Uterus (tissue), 2 donors: Measurements from ENCODE around the gene CR1L.

Experiments
- CTCF ChIP-seq, 4 experiments: fragments of 200-600 bp in 2 of 4; fragments of 450-650 bp in 2 of 4; sonication (generic) in 2 of 4; IDR thresholded peaks; one replicate each; pipeline ENCODE4 v1.5.1; 2016 to 2019; ENCODE audit warnings: antibody characterized with exemption in 4 of 4, mild to moderate bottlenecking in 2 of 4, moderate library complexity in 1 of 4
- POLR2A ChIP-seq, 2 donors: fragments of 450-650 bp; IDR thresholded peaks; one replicate each; pipeline ENCODE4 v1.6.1; 2016; ENCODE audit warnings: antibody characterized with exemption in 2 of 2, mild to moderate bottlenecking in 1 of 2, moderate library complexity in 1 of 2

DNA sequence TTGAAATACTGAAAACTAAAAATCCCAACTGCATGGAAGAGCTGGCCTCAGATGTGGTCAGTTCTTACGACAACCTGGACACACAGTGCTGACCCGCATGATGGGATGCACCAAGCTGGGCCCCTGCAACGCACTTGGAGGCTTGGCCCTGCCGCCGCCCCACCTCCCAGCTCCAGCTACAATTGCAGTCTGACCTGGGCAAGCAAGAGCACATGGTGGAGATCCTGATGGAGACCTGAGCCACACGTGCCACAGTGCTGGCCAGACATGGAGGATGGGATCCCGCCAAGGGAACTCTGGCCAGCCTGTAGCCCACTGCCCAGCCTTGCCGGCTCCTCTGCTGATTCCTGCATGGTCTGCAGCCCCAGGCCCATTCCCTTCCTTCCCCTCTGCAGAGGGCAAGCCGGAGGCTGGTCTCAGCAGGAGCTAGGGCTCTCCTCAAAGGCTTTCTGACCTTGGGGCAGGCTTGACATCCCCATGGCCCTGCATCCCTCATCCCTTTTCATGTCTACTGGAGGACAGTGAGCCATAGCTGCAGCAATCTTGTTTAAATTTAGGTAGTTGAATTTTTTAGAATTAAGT, 14.1 kb downstream of the CR1L start:
- no peak for TF ChIP-seq CTCF (IDR thresholded peaks at IDR 0.05)
- TF ChIP-seq POLR2A (IDR thresholded peaks at IDR 0.05), result no peak
